ENCODE results near the gene KIF5C.
"Not testable (repeated sequence)": the region's sequence is repeated elsewhere in the genome, so short reads cannot be mapped to it uniquely, and the experiment has no call there.

The KIF5C gene

DNA sequence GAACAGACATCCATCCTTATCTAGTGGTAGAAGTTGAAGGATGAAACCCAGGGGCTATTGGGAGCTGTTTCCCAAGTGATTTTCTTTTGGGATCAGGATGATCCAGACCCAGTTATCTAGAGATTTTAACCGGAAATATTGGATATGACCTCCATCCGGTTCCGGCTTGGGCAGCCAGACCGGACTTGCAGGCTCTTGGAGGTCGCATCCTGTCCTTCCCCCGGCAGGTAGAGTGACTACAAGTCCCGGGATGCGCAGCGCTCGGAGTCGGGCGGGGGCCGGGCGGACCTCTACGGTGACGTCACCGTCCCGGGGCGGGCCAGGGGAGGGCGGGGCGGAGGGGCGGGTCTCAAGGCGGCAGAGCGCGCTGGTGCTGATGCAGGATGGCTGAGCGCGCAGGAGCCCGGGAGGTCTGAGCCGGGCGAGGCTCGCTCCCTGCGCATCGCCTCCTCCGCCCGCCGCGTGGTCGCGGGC, at the start of gene KIF5C:
TSS of gene KIF5C (plus strand) at position 360 of the 474 bp plus-strand sequence. CDS start 391 bp downstream, outside the sequence.
- peak; percentile 85 to 86 for DNase-seq (ENCODE audit: low read depth in 2 of 2)

DNA sequence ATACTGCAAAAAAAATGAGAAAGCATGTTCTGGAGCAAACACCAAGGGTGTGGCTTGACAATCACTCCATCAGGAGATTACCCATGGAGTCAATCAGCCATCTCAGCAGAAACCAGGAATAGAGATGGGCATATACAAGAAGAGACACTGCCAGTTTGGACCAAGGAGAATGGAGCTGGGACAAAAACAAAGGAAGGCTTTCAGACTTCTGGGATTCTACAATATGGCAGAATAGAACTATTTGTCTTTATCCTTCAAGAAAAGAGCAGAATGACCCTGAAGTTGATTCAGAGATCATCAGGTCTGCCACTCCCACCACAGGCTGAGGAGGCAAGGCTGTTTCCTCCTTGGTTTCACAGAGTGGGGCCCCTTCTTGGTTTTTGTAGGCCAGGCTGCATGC, 48.2 kb upstream of the KIF5C start:
- DNase-seq (ENCODE audit: low read depth in 2 of 2) = no peak

DNA sequence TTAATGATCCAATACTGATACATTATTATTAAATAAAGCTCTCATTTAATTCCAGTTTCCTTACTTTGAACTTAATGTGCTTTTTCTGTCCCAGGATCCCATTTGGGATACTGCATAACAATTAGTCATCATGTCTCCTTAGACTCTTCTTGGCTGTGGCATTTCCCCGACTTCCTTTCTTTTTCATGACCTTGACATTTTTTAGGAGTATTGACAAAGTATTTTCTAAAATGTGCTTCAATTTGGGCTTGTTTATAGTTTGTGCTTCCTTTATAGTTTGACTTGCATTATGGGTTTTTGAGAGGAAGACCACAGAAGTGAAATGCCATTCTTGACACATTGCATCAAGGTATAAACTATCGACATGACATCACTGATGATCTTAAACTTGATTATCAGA, 46.1 kb upstream of the KIF5C start:
- DNase-seq (ENCODE audit: low read depth in 2 of 2) = no peak

DNA sequence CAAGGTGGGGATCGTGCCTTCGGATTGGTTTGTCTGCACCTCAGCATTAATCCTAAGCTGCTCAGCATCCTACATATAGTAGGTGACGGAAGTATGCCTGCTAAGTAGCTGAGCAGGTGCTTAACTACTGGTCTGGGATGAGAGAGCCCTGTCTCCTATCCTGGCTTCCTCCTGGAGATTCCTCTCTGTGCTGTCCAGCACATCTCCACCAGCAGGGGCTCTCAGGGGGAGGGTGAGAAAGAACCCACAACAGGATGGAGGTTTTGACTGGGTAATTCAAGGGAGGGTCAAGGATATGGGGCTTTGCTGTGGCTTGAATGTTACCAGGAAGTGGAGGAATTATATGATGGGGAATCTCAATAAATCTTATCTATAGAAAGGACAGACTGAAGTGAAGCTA, 45.4 kb upstream of the KIF5C start:
- DNase-seq (ENCODE audit: low read depth in 2 of 2) = no peak

DNA sequence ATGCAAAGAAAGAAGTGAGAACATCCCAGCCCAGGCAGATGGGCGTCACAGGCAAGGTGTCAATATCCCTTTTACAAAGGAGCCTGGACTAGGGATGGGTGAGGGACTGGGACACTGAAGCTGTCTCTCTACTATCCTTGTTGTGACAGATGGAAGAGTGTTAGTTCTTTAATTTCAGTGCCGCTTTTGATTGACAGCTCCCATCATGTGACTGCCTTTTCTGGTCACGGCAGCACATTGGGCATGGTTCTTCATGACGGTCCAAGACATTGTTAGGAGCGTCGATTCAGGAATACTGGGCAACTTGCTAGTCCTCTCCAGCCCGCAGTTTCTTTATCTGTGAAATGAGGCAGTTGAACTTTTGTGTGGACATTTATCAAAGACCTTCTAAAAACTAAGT, 42.4 kb upstream of the KIF5C start:
- DNase-seq (ENCODE audit: low read depth in 2 of 2) = no peak

DNA sequence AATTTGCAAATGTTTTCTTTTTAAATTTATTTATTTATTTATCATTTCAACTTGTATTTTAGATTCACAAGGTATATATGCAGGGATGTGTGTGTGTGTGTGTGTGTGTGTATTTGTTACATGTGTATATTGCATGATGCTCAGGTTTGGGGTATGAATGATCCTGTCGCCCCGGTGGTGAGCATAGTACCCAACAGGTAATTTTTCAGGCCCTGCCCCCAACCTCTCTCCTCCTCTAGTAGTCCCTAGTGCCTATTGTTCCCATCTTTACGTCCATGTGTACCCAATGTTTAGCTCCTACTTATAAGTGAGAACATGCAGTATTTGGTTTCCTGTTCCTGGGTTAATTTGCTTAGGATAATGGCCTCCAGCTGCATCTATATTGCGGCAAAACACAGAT, 33.0 kb upstream of the KIF5C start:
- no peak for DNase-seq (ENCODE audit: low read depth in 2 of 2)

DNA sequence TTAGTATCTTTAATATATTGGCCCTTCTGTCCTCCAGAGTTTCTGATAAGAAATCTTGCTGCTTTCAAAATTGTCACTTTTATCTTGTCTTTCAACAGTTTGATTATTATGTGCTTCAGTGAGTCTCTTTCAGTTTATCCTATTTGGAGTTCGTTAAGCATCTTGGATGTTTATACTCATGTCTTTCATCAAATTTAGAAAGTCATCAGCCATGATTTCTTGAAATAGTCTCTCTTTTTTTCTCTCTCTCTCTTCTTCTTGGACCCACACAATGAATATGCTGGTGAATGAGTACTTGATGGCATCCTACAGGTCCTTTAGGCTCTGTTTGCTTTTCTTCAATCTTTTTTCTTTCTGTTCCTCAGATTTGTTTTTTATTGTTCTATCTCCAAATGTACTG, 26.9 kb upstream of the KIF5C start:
- no peak for DNase-seq (ENCODE audit: low read depth in 2 of 2)

DNA sequence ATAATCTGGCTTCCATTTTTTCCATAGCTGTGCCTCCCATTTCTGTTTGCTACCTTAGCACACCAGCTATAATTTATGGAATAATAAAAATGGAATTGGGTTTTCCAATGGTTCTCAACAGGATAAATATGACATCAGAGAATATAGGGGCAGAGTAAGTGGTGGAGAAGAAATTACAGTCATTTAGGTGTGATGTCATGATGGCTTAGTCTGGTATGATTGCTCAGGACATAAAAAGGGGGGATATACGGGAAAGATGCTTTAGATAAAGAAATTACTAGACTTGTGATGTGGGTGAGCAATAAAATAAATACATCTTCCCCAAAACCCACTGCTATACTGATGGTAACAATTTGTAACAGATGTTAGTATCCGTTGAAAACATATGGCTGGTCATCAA, 21.6 kb upstream of the KIF5C start:
- no peak for DNase-seq (ENCODE audit: low read depth in 2 of 2)

DNA sequence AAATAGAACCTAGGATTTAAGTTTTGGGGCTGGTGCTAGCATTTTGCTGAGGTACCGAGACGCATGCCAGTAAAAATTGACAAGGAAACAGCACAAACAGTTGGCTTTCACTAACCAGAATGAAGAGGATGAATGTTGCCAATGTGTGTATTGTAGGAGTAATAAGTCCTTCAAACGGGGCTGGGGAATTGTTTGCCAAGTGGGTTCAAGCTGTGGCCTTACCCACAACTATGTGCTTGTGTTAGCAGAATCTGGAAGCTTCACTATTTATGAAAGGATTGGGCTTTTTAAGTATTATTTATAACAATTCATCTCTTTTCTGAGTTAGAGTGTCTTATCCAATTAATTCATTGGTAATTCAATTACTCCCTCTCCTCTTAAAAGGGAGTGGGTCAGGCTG, 15.0 kb upstream of the KIF5C start:
- DNase-seq (ENCODE audit: low read depth in 2 of 2) = no peak

DNA sequence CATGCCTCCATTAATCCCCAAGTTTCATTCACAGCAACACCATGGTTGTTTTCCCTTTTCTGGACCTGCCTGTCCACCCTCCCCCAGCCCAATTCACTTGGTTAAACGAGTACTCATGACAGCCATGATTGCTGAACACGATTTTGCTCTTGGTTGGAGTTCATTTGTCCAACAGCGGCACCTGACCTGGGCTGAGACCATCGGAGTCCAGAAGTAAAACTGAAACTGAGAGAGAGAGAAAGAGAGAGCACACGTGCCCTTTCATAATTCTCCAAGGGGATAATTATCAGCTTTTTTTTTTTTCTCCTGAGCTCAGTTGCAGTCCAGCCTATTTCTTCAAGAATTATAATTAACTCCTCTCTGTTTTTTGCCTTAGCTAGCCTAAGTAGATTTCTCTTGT, 13.7 kb upstream of the KIF5C start:
- DNase-seq (ENCODE audit: low read depth in 2 of 2) = no peak

DNA sequence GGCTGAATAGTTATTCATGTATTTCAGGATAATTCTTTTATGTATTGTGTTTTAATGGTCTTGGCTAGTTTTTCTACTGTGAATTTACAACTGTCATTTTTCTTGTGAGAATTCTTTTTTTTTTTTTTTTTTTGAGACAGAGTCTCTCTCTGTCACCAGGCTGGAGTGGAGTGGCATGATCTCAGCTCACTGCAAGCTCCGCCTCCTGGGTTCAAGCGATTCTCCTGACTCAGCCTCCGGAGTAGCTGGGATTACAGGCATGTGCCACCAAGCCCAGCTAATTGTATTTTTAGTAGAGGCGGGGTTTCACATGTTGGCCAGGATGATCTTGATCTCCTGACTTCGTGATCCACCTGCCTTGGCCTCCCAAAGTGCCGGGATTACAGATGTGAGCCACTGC, 12.5 kb upstream of the KIF5C start:
- not testable (repeated sequence) for DNase-seq (ENCODE audit: low read depth in 2 of 2)

DNA sequence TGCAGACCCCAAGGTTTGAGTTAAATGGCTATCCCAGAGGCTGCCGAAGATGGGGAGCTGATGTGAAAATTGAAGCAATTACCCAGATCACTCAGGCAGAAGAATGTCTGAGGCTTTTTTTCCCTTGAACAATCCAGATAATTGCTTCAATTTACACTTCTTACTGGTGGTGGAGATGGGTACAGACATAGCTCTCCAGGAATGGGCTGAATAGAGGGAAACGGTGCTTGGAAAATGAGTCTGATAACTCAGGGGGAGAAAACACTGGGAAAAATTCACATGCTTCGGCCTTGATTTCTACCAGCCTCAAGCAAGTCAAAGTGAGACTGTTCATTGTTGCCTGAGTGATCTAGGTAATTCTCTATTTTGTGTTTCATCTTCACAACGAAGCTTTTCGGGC, 9.5 kb upstream of the KIF5C start:
- DNase-seq (ENCODE audit: low read depth in 2 of 2) = no peak

DNA sequence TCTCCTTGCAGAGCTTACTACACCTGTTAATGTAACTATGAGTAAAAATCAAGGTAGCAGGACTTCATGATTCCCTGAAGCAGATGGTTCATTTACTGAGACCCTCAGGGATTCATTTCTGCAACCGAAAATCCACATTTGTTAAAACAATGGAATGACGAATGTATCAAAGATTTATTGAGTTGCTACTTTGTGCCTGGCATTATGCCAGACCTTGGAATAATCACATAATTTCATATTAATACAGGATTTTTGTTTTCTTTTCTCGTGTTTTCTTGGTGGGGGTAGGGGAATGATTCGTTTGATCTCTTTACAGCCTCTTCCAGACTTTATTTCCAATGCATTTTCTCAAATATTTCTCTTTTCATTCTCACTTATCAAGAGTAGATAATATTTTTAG, 8.9 kb upstream of the KIF5C start:
- DNase-seq (ENCODE audit: low read depth in 2 of 2) = no peak

DNA sequence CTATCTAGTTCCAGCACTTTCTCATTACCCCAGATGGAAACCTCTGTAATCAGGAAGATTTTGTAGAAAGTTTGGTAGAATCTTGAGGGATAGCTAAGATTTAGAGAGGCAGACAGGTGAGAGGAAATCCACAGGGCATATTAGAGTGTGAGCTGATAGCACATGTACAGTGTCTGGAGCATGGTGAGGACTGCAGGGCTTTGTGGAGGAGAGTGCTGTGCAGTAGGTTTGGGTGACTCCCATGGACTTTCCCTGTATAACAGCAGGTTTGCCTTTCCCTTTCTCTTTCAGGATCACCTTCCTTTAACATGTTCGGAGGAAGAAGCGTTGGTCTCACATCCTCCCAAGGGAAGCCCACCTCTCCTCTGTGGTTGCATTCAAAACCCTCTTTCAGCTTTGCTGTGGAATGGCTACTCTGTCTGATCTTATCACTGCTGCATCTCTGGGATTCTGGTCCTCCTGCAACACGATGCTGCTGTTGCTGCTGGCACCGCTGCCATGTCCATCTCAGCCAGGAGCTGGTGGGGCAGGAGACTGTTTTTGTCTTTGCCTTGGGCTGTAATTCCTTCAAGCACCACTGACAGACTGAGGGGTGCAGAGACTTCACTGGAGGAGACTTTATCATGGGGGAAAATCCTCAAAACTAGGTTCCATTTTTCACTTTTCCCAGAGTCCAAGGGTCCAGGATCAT, 7.8 kb upstream of the KIF5C start:
- DNase-seq (ENCODE audit: low read depth in 2 of 2) = no peak

DNA sequence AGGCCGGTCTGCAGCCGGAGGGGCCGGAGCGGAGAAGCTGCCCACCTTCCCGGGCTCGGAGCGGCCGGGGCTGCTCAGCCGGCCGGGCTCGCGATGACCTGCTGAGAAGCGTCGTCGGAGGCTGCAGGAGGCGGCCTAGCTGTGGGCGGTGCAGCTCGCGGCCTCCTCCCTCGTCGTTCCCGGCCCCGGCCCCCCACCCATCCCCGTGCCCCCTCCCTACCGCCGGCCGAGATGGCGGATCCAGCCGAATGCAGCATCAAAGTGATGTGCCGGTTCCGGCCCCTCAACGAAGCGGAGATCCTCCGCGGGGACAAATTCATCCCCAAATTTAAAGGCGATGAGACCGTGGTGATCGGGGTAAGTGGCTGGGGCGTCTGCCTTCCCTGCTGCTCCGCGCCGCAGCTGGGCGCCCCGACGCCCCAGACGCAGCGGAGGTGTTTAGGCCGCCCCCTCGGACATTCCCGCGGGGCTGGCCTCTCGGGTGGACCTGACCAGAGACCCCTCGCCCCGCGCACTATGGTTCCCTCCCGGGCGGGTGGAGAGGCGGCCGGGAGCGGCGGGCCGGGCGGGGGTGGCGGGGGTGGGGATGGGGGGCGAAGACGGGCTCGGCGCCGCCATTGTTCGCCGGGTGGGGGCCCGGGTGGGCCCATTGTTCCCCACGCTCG, 492 bp downstream of the KIF5C start:
- DNase-seq (ENCODE audit: low read depth in 2 of 2) = no peak

DNA sequence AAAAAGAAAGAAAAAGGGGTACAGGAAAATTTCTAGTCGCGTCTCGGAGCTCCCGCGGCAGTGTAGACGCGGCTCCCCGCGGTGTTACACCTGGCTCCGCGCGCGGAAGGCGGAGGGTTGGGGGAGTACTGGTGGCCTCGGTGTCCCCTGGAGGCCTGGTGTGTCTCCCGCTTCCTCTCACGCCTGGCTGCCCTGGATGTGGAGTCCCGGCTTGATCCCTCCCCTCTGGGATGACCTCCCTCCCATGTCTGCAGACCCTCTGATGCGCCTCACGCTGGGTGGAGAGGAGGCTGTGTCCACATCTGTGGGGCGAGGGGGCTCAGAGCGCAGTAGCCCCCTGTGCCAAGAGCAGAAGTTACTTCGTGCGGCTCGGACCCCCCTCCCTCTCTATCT, 1.2 kb downstream of the KIF5C start:
- no peak for DNase-seq (ENCODE audit: low read depth in 2 of 2)

DNA sequence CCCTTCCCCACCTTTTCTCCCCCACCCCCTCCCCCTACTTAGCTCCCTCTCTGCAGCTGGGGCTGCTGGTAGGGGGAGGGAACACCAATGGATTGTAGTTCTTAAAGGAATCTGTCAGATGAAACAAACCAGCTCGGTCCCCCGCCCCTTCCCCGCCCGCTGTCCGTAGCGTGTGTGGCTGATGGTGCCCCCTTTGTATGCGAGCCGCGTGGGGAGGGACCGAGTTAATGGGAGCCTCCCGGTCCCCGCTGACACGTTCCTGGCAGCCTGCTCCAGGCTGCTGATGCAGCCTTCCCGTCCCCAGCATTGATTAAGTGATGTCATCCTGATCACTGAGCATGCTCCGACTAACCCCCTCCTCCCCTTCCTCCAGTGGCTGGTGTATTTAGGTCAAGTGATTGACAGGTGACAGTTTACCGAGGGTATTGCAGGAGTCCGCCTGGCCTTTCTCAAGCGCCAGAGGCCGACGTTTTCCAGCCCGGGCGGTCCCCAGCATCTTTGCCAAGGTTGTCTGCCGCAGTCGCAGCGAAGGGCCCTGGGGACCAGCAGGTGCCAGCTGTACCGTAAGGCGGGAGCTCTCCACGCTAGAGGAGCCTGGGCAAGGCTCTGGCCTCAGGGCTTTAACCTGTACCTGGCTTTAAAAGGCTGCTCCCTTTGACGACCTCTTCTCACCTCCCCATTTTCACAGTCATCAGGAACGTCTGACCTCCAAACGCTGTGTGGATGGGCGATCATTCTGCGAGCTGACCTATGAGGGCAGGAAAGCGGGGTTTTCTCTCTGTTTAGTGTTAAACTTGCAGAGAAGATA, 1.8 kb downstream of the KIF5C start:
- peak in 1 of 2 donors; percentile 32 for DNase-seq (ENCODE audit: low read depth in 2 of 2)

DNA sequence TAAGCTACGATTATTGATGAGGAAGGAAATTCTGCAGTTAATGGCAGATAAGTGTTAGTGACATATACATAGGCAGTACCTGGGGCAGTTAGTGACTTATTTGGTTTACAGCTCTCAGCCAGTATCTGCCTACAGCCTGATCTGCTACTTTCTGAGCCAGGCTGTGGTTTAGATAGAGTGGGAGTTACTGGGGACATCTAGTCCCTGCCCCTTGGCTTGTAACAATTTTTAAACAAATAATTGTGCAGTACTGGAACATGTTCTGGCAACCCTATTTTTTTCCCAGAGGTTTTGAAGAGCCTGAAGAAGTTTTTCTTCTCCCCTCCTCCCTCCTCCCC, 2.3 kb downstream of the KIF5C start:
- DNase-seq (ENCODE audit: low read depth in 2 of 2) = no peak

DNA sequence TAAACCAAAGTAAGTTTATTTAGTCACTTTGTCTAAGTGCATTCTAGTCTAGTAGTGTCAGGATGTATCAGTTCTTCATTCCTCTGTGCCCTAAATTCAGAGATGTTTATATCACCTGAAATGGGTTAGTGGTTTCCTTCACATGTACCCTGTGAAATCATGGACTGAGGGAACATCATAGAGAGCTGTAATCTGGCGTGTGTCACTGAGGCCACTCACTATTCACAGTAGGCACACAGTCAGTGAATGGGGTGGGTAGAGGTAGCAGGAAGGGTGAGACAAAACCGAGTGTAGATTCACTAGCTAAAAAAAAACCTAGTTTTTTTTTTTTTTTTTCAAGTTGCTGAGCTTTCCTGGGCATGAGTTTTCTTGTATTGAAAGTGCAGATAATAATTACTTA, 5.6 kb downstream of the KIF5C start:
- no peak for DNase-seq (ENCODE audit: low read depth in 2 of 2)

DNA sequence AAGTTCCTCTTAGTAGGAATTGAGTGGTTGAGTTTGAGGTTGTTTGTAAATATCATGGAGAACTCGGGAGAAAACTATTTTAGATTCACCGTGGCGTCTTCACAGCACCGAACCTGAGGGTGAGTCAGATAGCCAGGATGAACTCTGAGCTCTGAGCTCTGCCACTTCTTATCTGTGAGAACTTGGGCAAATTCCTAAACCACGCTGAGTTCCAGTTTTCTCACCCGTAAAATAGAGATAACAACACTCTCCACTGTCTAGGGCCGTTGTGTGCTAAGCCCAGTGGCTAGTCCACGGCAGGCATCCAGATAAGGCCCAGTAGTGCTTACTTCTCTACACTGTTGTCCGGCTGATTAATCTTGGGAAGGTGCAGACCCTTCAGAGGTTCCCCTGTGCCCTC, 7.0 kb downstream of the KIF5C start:
- no peak for DNase-seq (ENCODE audit: low read depth in 2 of 2)

DNA sequence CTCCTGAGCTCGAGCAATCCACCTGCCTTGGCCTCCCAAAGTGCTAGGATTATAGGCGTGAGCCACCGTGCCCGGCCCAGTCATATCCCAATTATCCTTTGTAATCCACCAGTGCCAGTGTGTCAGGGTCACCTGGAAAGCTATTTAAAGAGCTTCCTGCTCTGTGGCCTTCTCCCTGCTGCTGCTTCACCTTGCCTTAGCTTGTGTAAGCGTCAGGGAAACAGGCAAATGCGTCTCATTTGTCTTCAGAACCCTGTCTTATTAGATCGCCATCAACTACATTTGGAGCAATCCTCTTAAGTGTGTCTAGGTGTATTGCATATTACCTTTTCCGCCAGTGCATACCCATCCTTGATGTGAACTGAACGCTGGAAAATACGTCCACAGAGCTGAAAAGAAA, 10.2 kb downstream of the KIF5C start:
- no peak for DNase-seq (ENCODE audit: low read depth in 2 of 2)

DNA sequence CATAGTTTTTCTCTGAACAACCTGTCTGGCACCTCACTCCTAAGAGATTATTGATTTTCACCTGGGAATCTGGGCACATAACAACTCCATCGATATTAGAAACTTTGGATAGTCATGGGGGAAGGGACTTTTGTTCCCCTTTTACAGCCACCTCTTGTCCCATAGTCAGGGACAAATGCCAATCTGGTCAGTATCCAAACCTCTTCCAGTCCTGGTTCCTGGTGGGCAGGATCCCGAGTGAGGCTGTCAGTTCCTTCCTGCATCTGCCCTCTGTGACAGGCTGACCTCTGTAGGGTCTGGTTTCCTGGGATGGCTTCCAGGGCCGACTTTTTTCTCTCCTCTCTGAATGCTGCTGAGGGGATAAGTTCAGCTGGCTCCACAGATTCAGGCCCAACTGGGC, 11.0 kb downstream of the KIF5C start:
- no peak for DNase-seq (ENCODE audit: low read depth in 2 of 2)

Data from stimulated activated CD8-positive, alpha-beta memory T cell treated with anti-CD3 and anti-CD28 coated beads, Interleukin-15, amount 100 ng/mL, for 48 hours (primary cell).